Sigmoid colon (tissue), 4 donors: ENCODE measurements around the gene RABGAP1L.

ENCODE experiments used
- EP300 ChIP-seq, 4 donors: sonication (generic); formaldehyde crosslinking; IDR thresholded peaks; one replicate each; pipeline ENCODE4 v1.6.1; 2017; ENCODE audit warnings: antibody characterized with exemption in 4 of 4
- POLR2AphosphoS5 ChIP-seq, 4 donors: sonication (generic); formaldehyde crosslinking; IDR thresholded peaks; one replicate each; pipeline ENCODE4 v1.6.1; 2017; ENCODE audit warnings: antibody characterized with exemption in 4 of 4
- TF ChIP-seq, protein P1 (sequence below), 4 experiments: fragments of 450-650 bp in 3 of 4; fragments of 200-600 bp in 1 of 4; IDR thresholded peaks; one replicate each; pipeline ENCODE4 v1.5.1; 2016 to 2019; ENCODE audit warnings: antibody characterized with exemption in 4 of 4, mild to moderate bottlenecking in 3 of 4, moderate library complexity in 2 of 4

GRCh38 chr1:174244017-174244416, 84.7 kb downstream of the RABGAP1L start:
- TF ChIP-seq, protein P1, sequence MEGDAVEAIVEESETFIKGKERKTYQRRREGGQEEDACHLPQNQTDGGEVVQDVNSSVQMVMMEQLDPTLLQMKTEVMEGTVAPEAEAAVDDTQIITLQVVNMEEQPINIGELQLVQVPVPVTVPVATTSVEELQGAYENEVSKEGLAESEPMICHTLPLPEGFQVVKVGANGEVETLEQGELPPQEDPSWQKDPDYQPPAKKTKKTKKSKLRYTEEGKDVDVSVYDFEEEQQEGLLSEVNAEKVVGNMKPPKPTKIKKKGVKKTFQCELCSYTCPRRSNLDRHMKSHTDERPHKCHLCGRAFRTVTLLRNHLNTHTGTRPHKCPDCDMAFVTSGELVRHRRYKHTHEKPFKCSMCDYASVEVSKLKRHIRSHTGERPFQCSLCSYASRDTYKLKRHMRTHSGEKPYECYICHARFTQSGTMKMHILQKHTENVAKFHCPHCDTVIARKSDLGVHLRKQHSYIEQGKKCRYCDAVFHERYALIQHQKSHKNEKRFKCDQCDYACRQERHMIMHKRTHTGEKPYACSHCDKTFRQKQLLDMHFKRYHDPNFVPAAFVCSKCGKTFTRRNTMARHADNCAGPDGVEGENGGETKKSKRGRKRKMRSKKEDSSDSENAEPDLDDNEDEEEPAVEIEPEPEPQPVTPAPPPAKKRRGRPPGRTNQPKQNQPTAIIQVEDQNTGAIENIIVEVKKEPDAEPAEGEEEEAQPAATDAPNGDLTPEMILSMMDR (IDR thresholded peaks at IDR 0.05), result no peak
- TF ChIP-seq EP300 (IDR thresholded peaks at IDR 0.05) (no peak), POLR2AphosphoS5 (IDR thresholded peaks at IDR 0.05) (no peak)
